ENCODE data around the gene C14orf119.

GRCh38 chr14:23074906-23075305 lies 20.4 kb upstream of the C14orf119 start:
- no peak for TF ChIP-seq CTCF (IDR thresholded peaks at IDR 0.05 in 2 of 3, conservative IDR thresholded peaks at IDR 0.05 in 1 of 3; ENCODE audit: borderline replicate concordance in 1 of 3, insufficient read depth in 1 of 3, low read depth in 2 of 3, low read length in 2 of 3)
- TF ChIP-seq POLR2AphosphoS5 (IDR thresholded peaks at IDR 0.05; ENCODE audit: low read depth, low read length): no peak
- TF ChIP-seq ELF1 (IDR thresholded peaks at IDR 0.05; ENCODE audit: borderline replicate concordance, low read depth): no peak
- no peak for TF ChIP-seq POLR2A (IDR thresholded peaks at IDR 0.05; ENCODE audit: borderline replicate concordance, extremely low read depth, insufficient read depth, insufficient read length)

Data from HCT116 (cell line).